WI38 (cell line): Measurements from ENCODE around the gene DPY30.

Experiments
- H3K4me3 ChIP-seq: 2 replicates; pipeline ENCODE4 v1.5.1; 2011; ENCODE audit warnings: low read depth, mild to moderate bottlenecking, control low read depth, low read length
- CTCF ChIP-seq: IDR thresholded peaks from 2 replicates; pipeline ENCODE4 v1.5.1; 2012; ENCODE audit warnings: low read depth, mild to moderate bottlenecking, control low read depth, low read length

The DPY30 gene

GRCh38 chr2:31980674-31981356 is 58.8 kb downstream of the DPY30 start:
- H3K4me3 ChIP-seq: no peak overlapping the region
- no peak for TF ChIP-seq CTCF

- no peak for TF ChIP-seq CTCF
- H3K4me3 ChIP-seq: no peak overlapping the region
These were observed 59.6 kb downstream of the DPY30 start for GRCh38 chr2:31979956-31980355.

- TF ChIP-seq CTCF: no peak
These were observed 60.6 kb downstream of the DPY30 start for GRCh38 chr2:31979018-31979417.

GRCh38 chr2:31978436-31978835 is 61.2 kb downstream of the DPY30 start:
- H3K4me3 ChIP-seq: no peak overlapping the region
- no peak for TF ChIP-seq CTCF

More at GRCh38 chr2:31979018-31979417, 60.6 kb downstream of the DPY30 start:
- no peak overlapping the region for H3K4me3 ChIP-seq
